H9 (cell line): ENCODE results near the gene RBM19. TPM values are rescaled to one million over a fixed set of nuclear protein-coding genes. Genes with fewer than 3 reads are reported as not detected.

Experiments
- DNase-seq: peaks from one replicate; pipeline ENCODE4 v3.0.0-alpha.2; 2017
- H2AFZ ChIP-seq: one replicate; pipeline ENCODE4 v1.6.1; 2013; ENCODE audit warnings: mild to moderate bottlenecking, low read length, control low read depth, moderate library complexity
- H2AK5ac ChIP-seq: 2 replicates; pipeline ENCODE4 v1.6.1; 2013; ENCODE audit warnings: low read length, control low read depth, mixed read lengths; ENCODE audit not compliant: insufficient read length
- H2BK120ac ChIP-seq: one replicate; pipeline ENCODE4 v1.6.1; 2013; ENCODE audit warnings: low read depth, mild to moderate bottlenecking, low read length, control low read depth, inconsistent platforms; ENCODE audit not compliant: poor library complexity, severe bottlenecking
- H2BK12ac ChIP-seq: 2 replicates; pipeline ENCODE4 v1.6.1; 2013; ENCODE audit warnings: low read length, control low read depth, mixed read lengths, low read depth; ENCODE audit not compliant: insufficient read length
- H2BK15ac ChIP-seq: 2 replicates; pipeline ENCODE4 v1.6.1; 2013; ENCODE audit warnings: low read depth, low read length, control low read depth
- H2BK20ac ChIP-seq: one replicate; pipeline ENCODE4 v1.6.1; 2013; ENCODE audit warnings: low read depth, mild to moderate bottlenecking, low read length, control low read depth, inconsistent platforms; ENCODE audit not compliant: poor library complexity, severe bottlenecking
- H2BK5ac ChIP-seq: 2 replicates; pipeline ENCODE4 v1.6.1; 2013; ENCODE audit warnings: low read length, control low read depth, mixed read lengths; ENCODE audit not compliant: insufficient read length
- H3K14ac ChIP-seq: 2 replicates; pipeline ENCODE4 v1.6.1; 2013; ENCODE audit warnings: low read length, control low read depth; ENCODE audit not compliant: insufficient read depth
- H3K18ac ChIP-seq: 2 replicates; pipeline ENCODE4 v1.6.1; 2013; ENCODE audit warnings: low read depth, mild to moderate bottlenecking, mixed read lengths, low read length, control low read depth; ENCODE audit not compliant: insufficient read length
- H3K23ac ChIP-seq: 2 replicates; pipeline ENCODE4 v1.6.1; 2013; ENCODE audit warnings: low read length, control low read depth, mixed read lengths, low read depth; ENCODE audit not compliant: insufficient read length
- H3K23me2 ChIP-seq: 2 replicates; pipeline ENCODE4 v1.6.1; 2013; ENCODE audit warnings: low read depth, mild to moderate bottlenecking, mixed read lengths, low read length, control low read depth; ENCODE audit not compliant: insufficient read length, poor library complexity, severe bottlenecking
- H3K27ac ChIP-seq: 2 replicates; pipeline ENCODE4 v1.5.1; 2013; ENCODE audit warnings: low read length, control low read depth, mixed read lengths, low read depth; ENCODE audit not compliant: insufficient read length
- H3K27me3 ChIP-seq: 2 replicates; pipeline ENCODE4 v1.6.1; 2013; ENCODE audit warnings: low read length, control low read depth, inconsistent platforms; ENCODE audit not compliant: insufficient read depth
- H3K4ac ChIP-seq: 2 replicates; pipeline ENCODE4 v1.6.1; 2013; ENCODE audit warnings: low read depth, mild to moderate bottlenecking, control low read depth, inconsistent platforms, low read length, moderate library complexity
- H3K4me1 ChIP-seq: 2 replicates; pipeline ENCODE4 v1.6.1; 2013; ENCODE audit warnings: low read length, control low read depth, inconsistent platforms; ENCODE audit not compliant: insufficient read depth
- H3K4me2 ChIP-seq: 2 replicates; pipeline ENCODE4 v1.6.1; 2013; ENCODE audit warnings: low read length, control low read depth, mixed read lengths; ENCODE audit not compliant: insufficient read length, insufficient read depth
- H3K56ac ChIP-seq: 2 replicates; pipeline ENCODE4 v1.6.1; 2013; ENCODE audit warnings: low read depth, mild to moderate bottlenecking, mixed read lengths, low read length, control low read depth; ENCODE audit not compliant: insufficient read length
- H3K79me1 ChIP-seq: 2 replicates; pipeline ENCODE4 v1.6.1; 2013; ENCODE audit warnings: low read depth, mild to moderate bottlenecking, moderate library complexity, low read length, control low read depth, inconsistent platforms; ENCODE audit not compliant: insufficient read depth, poor library complexity, severe bottlenecking
- H3K79me2 ChIP-seq: 2 replicates; pipeline ENCODE4 v1.6.1; 2013; ENCODE audit warnings: low read length, control low read depth, inconsistent platforms; ENCODE audit not compliant: insufficient read depth
- H3K9ac ChIP-seq: 2 replicates; pipeline ENCODE4 v1.6.1; 2013; ENCODE audit warnings: low read length, control low read depth, mixed read lengths; ENCODE audit not compliant: insufficient read length; ENCODE audit errors: extremely low read depth
- H3K9me3 ChIP-seq: one replicate; pipeline ENCODE4 v1.6.1; 2013; ENCODE audit warnings: low read depth, low read length, inconsistent platforms; ENCODE audit not compliant: control insufficient read depth
- H3T11ph ChIP-seq: one replicate; pipeline ENCODE4 v1.6.1; 2013; ENCODE audit warnings: mild to moderate bottlenecking, low read length, control low read depth, inconsistent platforms
- H4K20me1 ChIP-seq: one replicate; pipeline ENCODE4 v1.6.1; 2013; ENCODE audit not compliant: control insufficient read depth, insufficient read length, insufficient read depth
- H4K5ac ChIP-seq: 2 replicates; pipeline ENCODE4 v1.6.1; 2013; ENCODE audit warnings: low read depth, mild to moderate bottlenecking, mixed read lengths, low read length, control low read depth; ENCODE audit not compliant: insufficient read length
- H4K8ac ChIP-seq: replicated peaks from 2 replicates; pipeline ENCODE4 v1.6.1; 2013; ENCODE audit warnings: low read length, control low read depth, mixed read lengths, low read depth; ENCODE audit not compliant: insufficient read length
- H4K91ac ChIP-seq: 2 replicates; pipeline ENCODE4 v1.6.1; 2013; ENCODE audit warnings: low read depth, mild to moderate bottlenecking, moderate library complexity, mixed read lengths, low read length, control low read depth; ENCODE audit not compliant: insufficient read length
- H3K27ac Mint-ChIP-seq, 3 experiments: 2 replicates in 2 of 3; 3 replicates in 1 of 3; pipeline ENCODE4 v1.8.0; 2020 to 2021; ENCODE audit warnings: mixed read lengths in 3 of 3, mild to moderate bottlenecking in 1 of 3, moderate library complexity in 1 of 3
- H3K27me3 Mint-ChIP-seq: 2 replicates; pipeline ENCODE4 v1.8.0; 2021; ENCODE audit warnings: low read depth, mild to moderate bottlenecking, moderate library complexity, mixed read lengths
- H3K36me3 Mint-ChIP-seq, 3 experiments: 2 replicates in 2 of 3; 3 replicates in 1 of 3; pipeline ENCODE4 v1.8.0; 2020 to 2021; ENCODE audit warnings: low read depth in 3 of 3, mixed read lengths in 3 of 3; ENCODE audit not compliant: insufficient read depth in 1 of 3
- H3K4me1 Mint-ChIP-seq, 2 experiments: 2 replicates each; pipeline ENCODE4 v1.8.0; 2020; ENCODE audit warnings: mixed read lengths in 2 of 2
- H3K4me3 Mint-ChIP-seq, 2 experiments: 2 replicates in 1 of 2; 3 replicates in 1 of 2; pipeline ENCODE4 v1.8.0; 2020 to 2021; ENCODE audit warnings: mild to moderate bottlenecking in 2 of 2, mixed read lengths in 2 of 2, moderate library complexity in 1 of 2
- H3K9me3 Mint-ChIP-seq, 2 experiments: 2 replicates in 1 of 2; 3 replicates in 1 of 2; pipeline ENCODE4 v1.8.0; 2020; ENCODE audit warnings: mild to moderate bottlenecking in 2 of 2, mixed read lengths in 2 of 2, moderate library complexity in 1 of 2
- CTCF ChIP-seq: fragments of 200-600 bp; sonication (generic); conservative IDR thresholded peaks from 3 replicates; pipeline ENCODE4 v1.8.0; 2021; ENCODE audit warnings: antibody characterized with exemption, mild to moderate bottlenecking
- WGBS: extraction: QIAGEN DNeasy Blood & Tissue Kit; methylation state at CpG from one replicate; pipeline ENCODE4 v1.1.7; 2013; ENCODE audit warnings: missing lambda C conversion rate, low lambda C conversion rate, mixed read lengths; ENCODE audit not compliant: insufficient read length; ENCODE audit errors: extremely low coverage; 5-methylcytosine and 5-hydroxymethylcytosine counted together
- total RNA-seq: library from RNA; stranded (reverse); gene quantifications from 2 replicates; pipeline ENCODE4 v1.2.1, GENCODE V29; 2021

Gene RBM19
- total RNA-seq, 1 experiment from 2014 or later: 32.2 TPM

DNA sequence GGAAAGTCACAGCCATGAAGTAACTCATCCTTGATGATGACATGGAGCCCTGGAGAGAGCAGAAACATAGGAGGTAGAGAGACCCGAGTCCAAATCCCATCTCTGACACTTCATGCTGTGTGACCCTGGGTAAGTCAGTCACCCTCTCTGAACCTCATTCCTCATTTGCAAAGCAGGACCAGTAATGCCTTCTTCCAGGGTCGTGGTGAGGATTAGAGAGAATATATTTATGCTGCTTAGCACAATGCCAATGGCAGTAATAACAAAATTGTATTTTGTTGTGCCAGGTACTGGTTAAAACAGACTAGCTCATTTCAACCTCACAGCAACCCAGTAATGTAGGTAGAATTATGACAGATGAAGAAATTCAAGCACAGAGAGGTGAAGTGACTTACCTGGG lies 13.9 kb upstream of the RBM19 start:
- Mint-ChIP-seq H3K27me3 (peaks cover 54% of the 10 kb centered on the region), H3K4me3 (no peak overlapping the region), H3K9me3 (no peaks in the 10 kb centered on the region), H3K4me1 (no peaks in the 10 kb centered on the region), H3K27ac (no peak overlapping the region), H3K36me3 (no peaks in the 10 kb centered on the region)
- no peaks in the 10 kb centered on the region; the same call in 1 of the 2 replicates for H3K27me3 ChIP-seq
- H3K79me2 ChIP-seq: no peaks in the 10 kb centered on the region
- no peak overlapping the region for H3K4me2 ChIP-seq
- no peak overlapping the region for H3K23ac ChIP-seq
- H3K18ac ChIP-seq: no peak overlapping the region
- no peaks in the 10 kb centered on the region for H3K23me2 ChIP-seq
- H4K8ac ChIP-seq: no peak overlapping the region
- H2BK12ac ChIP-seq: no peak overlapping the region
- H2BK20ac ChIP-seq: no peak overlapping the region
- no peak overlapping the region for H2BK15ac ChIP-seq
- no peak overlapping the region for H3K27ac ChIP-seq
- H3K56ac ChIP-seq: no peak overlapping the region
- no peaks in the 10 kb centered on the region for H4K20me1 ChIP-seq
- H3T11ph ChIP-seq: no peak overlapping the region
- no peak overlapping the region for H2BK5ac ChIP-seq
- no peak for DNase-seq
- no peaks in the 10 kb centered on the region for H3K9me3 ChIP-seq
- no peak overlapping the region for H3K9ac ChIP-seq
- H2AK5ac ChIP-seq: no peak overlapping the region
- H2BK120ac ChIP-seq: no peak overlapping the region
- WGBS: no CpG with 5 or more reads among the region's 2 CpGs
- H3K4ac ChIP-seq: no peak overlapping the region
- H4K5ac ChIP-seq: no peak overlapping the region
- TF ChIP-seq CTCF: no peak
- H4K91ac ChIP-seq: no peak overlapping the region
- H3K4me1 ChIP-seq: no peaks in the 10 kb centered on the region
- H3K14ac ChIP-seq: no peak overlapping the region
- H2AFZ ChIP-seq: no peak overlapping the region
- H3K79me1 ChIP-seq: no peaks in the 10 kb centered on the region
